Measurements from ENCODE around the gene OAS2. TPM values are rescaled to one million over a fixed set of nuclear protein-coding genes. Genes with fewer than 3 reads are reported as not detected.

The OAS2 gene
- total RNA-seq, 2 donors from 2014 or later = 3.0 to 3.2 TPM

- Histone ChIP-seq H3K27me3 (no peaks in the 10 kb centered on the region), H3K36me3 (no peaks in the 10 kb centered on the region), H3K4me3 (no peak overlapping the region), H3K9me3 (no peaks in the 10 kb centered on the region), H3K4me1 (no peaks in the 10 kb centered on the region), H3K27ac (no peak overlapping the region), H3K9ac (ENCODE audit: low read depth in 2 of 2, low read length in 2 of 2) (no peak overlapping the region)
- no peak for TF ChIP-seq CTCF (IDR thresholded peaks at IDR 0.05)
- DNase-seq = no peak
- intact Hi-C loops (cut with DNase I) = no loop called here
Observed at GRCh38 chr12:112969547-112970306, 8.6 kb upstream of the OAS2 start.

- no peak for TF ChIP-seq CTCF (IDR thresholded peaks at IDR 0.05)
- intact Hi-C loops (cut with DNase I) = no loop called here
- DNase-seq = no peak
- no peaks in the 10 kb centered on the region for H3K36me3 ChIP-seq
- H3K9me3 ChIP-seq = no peaks in the 10 kb centered on the region
- H3K4me3 ChIP-seq = no peak overlapping the region
- H3K27me3 ChIP-seq = no peaks in the 10 kb centered on the region
- no peaks in the 10 kb centered on the region for H3K4me1 ChIP-seq
- H3K9ac ChIP-seq (ENCODE audit: low read depth in 2 of 2, low read length in 2 of 2) = no peak overlapping the region
- H3K27ac ChIP-seq = no peak overlapping the region
Observed at GRCh38 chr12:112970391-112970790, 7.9 kb upstream of the OAS2 start.

GRCh38 chr12:112971248-112971647, 7.1 kb upstream of the OAS2 start:
- H3K9me3 ChIP-seq = no peaks in the 10 kb centered on the region
- no peak for TF ChIP-seq CTCF (IDR thresholded peaks at IDR 0.05)
- no peak overlapping the region for H3K9ac ChIP-seq (ENCODE audit: low read depth in 2 of 2, low read length in 2 of 2)
- H3K4me1 ChIP-seq = no peaks in the 10 kb centered on the region
- no peak overlapping the region for H3K27ac ChIP-seq
- intact Hi-C loops (cut with DNase I) = no loop called here
- no peak for DNase-seq
- H3K4me3 ChIP-seq = no peak overlapping the region
- H3K36me3 ChIP-seq = no peaks in the 10 kb centered on the region
- no peaks in the 10 kb centered on the region for H3K27me3 ChIP-seq

GRCh38 chr12:112973011-112973735, 5.1 kb upstream of the OAS2 start:
- H3K9ac ChIP-seq (ENCODE audit: low read depth in 2 of 2, low read length in 2 of 2) = no peak overlapping the region
- no peak for TF ChIP-seq CTCF (IDR thresholded peaks at IDR 0.05)
- H3K4me1 ChIP-seq = no peaks in the 10 kb centered on the region
- no peak overlapping the region for H3K27ac ChIP-seq
- H3K4me3 ChIP-seq = no peak overlapping the region
- intact Hi-C loops (cut with DNase I) = no loop called here
- H3K9me3 ChIP-seq = no peaks in the 10 kb centered on the region
- DNase-seq = no peak
- H3K36me3 ChIP-seq = no peaks in the 10 kb centered on the region
- no peaks in the 10 kb centered on the region for H3K27me3 ChIP-seq

GRCh38 chr12:112973818-112974231, 4.5 kb upstream of the OAS2 start:
- intact Hi-C loops (cut with DNase I) = no loop called here

More at GRCh38 chr12:112973818-112974231, 4.5 kb upstream of the OAS2 start:
- no peak overlapping the region for H3K27ac ChIP-seq
- DNase-seq = no peak
- H3K4me1 ChIP-seq = no peaks in the 10 kb centered on the region
- no peak overlapping the region for H3K9ac ChIP-seq (ENCODE audit: low read depth in 2 of 2, low read length in 2 of 2)
- H3K36me3 ChIP-seq = no peaks in the 10 kb centered on the region
- no peaks in the 10 kb centered on the region for H3K27me3 ChIP-seq
- H3K9me3 ChIP-seq = no peaks in the 10 kb centered on the region
- H3K4me3 ChIP-seq = no peak overlapping the region
- no peak for TF ChIP-seq CTCF (IDR thresholded peaks at IDR 0.05)

Measured in colonic mucosa (tissue), 4 donors.